Endothelial cell of umbilical vein (primary cell): ENCODE results near the gene PTGFRN. TPM values are rescaled to one million over a fixed set of nuclear protein-coding genes. Genes with fewer than 3 reads are reported as not detected.

Source experiments
- BruUV-seq: library from RNA; stranded (reverse); fragments of 400-500 nt; replicated peaks from 2 replicates; lab custom pipeline; 2021; lab: Mats Ljungman, UMichigan
- CTCF ChIA-PET: fragments of 300-600, 350-600 bp; sonication (Branson Sonifier 250); formaldehyde crosslinking; loops from one replicate; lab custom pipeline; 2021; ENCODE audit warnings: antibody characterized with exemption, inconsistent platforms; lab: Charles Lee
- POLR2A ChIA-PET: fragments of 300-600, 350-600 bp; sonication (Branson Sonifier 250); formaldehyde crosslinking; loops from one replicate; lab custom pipeline; 2021; ENCODE audit warnings: antibody characterized with exemption, inconsistent platforms; lab: Charles Lee
- DNase-seq: peaks from one replicate; pipeline ENCODE4 v3.0.0-alpha.2; 2011; ENCODE audit warnings: low read depth, low spot score
- FAIRE-seq: peaks from 2 replicates; lab custom pipeline; 2011; peaks lifted over from hg19 to GRCh38; lab: Jason Lieb, UNC
- H2AFZ ChIP-seq: 2 replicates; pipeline ENCODE4 v1.6.0; 2012; ENCODE audit warnings: low read depth, low read length, control low read depth, inconsistent platforms
- H3K27ac ChIP-seq: 2 replicates; pipeline ENCODE4 v1.5.1; 2011; ENCODE audit warnings: low read depth, mild to moderate bottlenecking, control low read depth, low read length, moderate library complexity; ENCODE audit not compliant: insufficient read depth
- H3K27me3 ChIP-seq, 2 experiments: 2 replicates each; pipeline versions ENCODE4 v1.6.0 to v1.6.1; 2011; ENCODE audit warnings: low read length in 2 of 2, mixed read lengths in 1 of 2; ENCODE audit not compliant: control insufficient read depth in 2 of 2, insufficient read depth in 2 of 2
- H3K36me3 ChIP-seq, 2 experiments: 2 replicates in 1 of 2; 3 replicates in 1 of 2; pipeline ENCODE4 v1.5.1; 2011; ENCODE audit warnings: low read length in 2 of 2, mild to moderate bottlenecking in 1 of 2, moderate library complexity in 1 of 2; ENCODE audit not compliant: control insufficient read depth in 2 of 2, insufficient read depth in 2 of 2; ENCODE audit errors: extremely low read depth in 1 of 2
- H3K4me1 ChIP-seq: 3 replicates; pipeline ENCODE4 v1.5.1; 2011; ENCODE audit warnings: mild to moderate bottlenecking, low read length; ENCODE audit not compliant: control insufficient read depth, insufficient read depth; ENCODE audit errors: extremely low read depth
- H3K4me2 ChIP-seq: 2 replicates; pipeline ENCODE4 v1.6.1; 2011; ENCODE audit warnings: low read length, control low read depth, mixed read lengths; ENCODE audit not compliant: insufficient read depth
- H3K4me3 ChIP-seq, 3 experiments: fragments of 200-600 bp in 1 of 3; sonication (generic), shearing (Covaris generic) in 1 of 3; replicated peaks in 1 of 3; 2 replicates each; pipeline ENCODE4 v1.5.1; 2011 to 2016; ENCODE audit warnings: control low read depth in 3 of 3, low read length in 3 of 3, mild to moderate bottlenecking in 2 of 3, inconsistent platforms in 1 of 3, low read depth in 1 of 3, moderate library complexity in 1 of 3; ENCODE audit not compliant: insufficient read depth in 1 of 3
- H3K79me2 ChIP-seq: 2 replicates; pipeline ENCODE4 v1.6.0; 2012; ENCODE audit warnings: low read length, inconsistent platforms; ENCODE audit not compliant: control insufficient read depth, insufficient read depth
- H3K9ac ChIP-seq: replicated peaks from 2 replicates; pipeline ENCODE3; 2011; ENCODE audit warnings: low read length, control low read depth; ENCODE audit not compliant: insufficient read depth; ENCODE audit errors: extremely low read depth
- H3K9me1 ChIP-seq: replicated peaks from 3 replicates; pipeline ENCODE4 v1.6.0; 2011; ENCODE audit warnings: mild to moderate bottlenecking, low read length; ENCODE audit not compliant: control insufficient read depth, insufficient read depth; ENCODE audit errors: extremely low read depth
- H3K9me3 ChIP-seq: replicated peaks from 2 replicates; pipeline ENCODE4 v1.5.1; 2012; ENCODE audit warnings: low read length, inconsistent platforms; ENCODE audit not compliant: control insufficient read depth, insufficient read depth
- H4K20me1 ChIP-seq: replicated peaks from 2 replicates; pipeline ENCODE3; 2011; ENCODE audit warnings: mild to moderate bottlenecking, low read length; ENCODE audit not compliant: control insufficient read depth, insufficient read depth; ENCODE audit errors: extremely low read depth
- CTCF ChIP-seq, 2 donors: IDR thresholded peaks; 1 replicate in 1 of 2; 2 replicates in 1 of 2; pipeline ENCODE4 v1.5.1; 2011; ENCODE audit warnings: low read length in 2 of 2, mild to moderate bottlenecking in 2 of 2, moderate library complexity in 2 of 2, control low read depth in 1 of 2, inconsistent platforms in 1 of 2, low read depth in 1 of 2; ENCODE audit not compliant: insufficient read depth in 1 of 2; ENCODE audit errors: extremely low read depth in 1 of 2
- EZH2 ChIP-seq: IDR thresholded peaks from 2 replicates; pipeline ENCODE4 v1.6.1; 2012; ENCODE audit warnings: borderline replicate concordance, low read depth, mild to moderate bottlenecking, moderate library complexity, low read length, inconsistent platforms; ENCODE audit not compliant: severe bottlenecking
- FOS ChIP-seq: IDR thresholded peaks from 2 replicates; pipeline ENCODE4 v1.6.1; 2011; ENCODE audit warnings: mild to moderate bottlenecking, low read length, moderate library complexity, borderline replicate concordance; ENCODE audit not compliant: insufficient read depth
- GATA2 ChIP-seq: IDR thresholded peaks from 2 replicates; pipeline ENCODE4 v1.7.0; 2011; ENCODE audit warnings: low read depth, mild to moderate bottlenecking, moderate library complexity, mixed read lengths, low read length; ENCODE audit not compliant: insufficient read length, insufficient read depth
- JUN ChIP-seq: IDR thresholded peaks from 2 replicates; pipeline ENCODE4 v1.6.1; 2011; ENCODE audit warnings: borderline replicate concordance, low read depth; ENCODE audit not compliant: insufficient read length, insufficient read depth
- MAX ChIP-seq: IDR thresholded peaks from 2 replicates; pipeline ENCODE4 v1.6.1; 2011; ENCODE audit not compliant: insufficient read depth, insufficient read length
- MYC ChIP-seq: IDR thresholded peaks from one replicate; pipeline ENCODE4 v1.6.1; 2011; ENCODE audit warnings: mild to moderate bottlenecking, low read depth, low read length
- POLR2A ChIP-seq: IDR thresholded peaks from 2 replicates; pipeline ENCODE4 v1.6.1; 2012; ENCODE audit warnings: low read depth, mild to moderate bottlenecking, control low read depth, low read length
- POLR2AphosphoS5 ChIP-seq: IDR thresholded peaks from 2 replicates; pipeline ENCODE4 v1.6.1; 2012; ENCODE audit warnings: low read depth, mild to moderate bottlenecking, control low read depth, low read length, moderate library complexity; ENCODE audit not compliant: insufficient read depth
- dilution Hi-C: fragments of 300-500 bp; cut with MboI; formaldehyde crosslinking; loops from one replicate; pipeline ENCODE4 v1.15.0; 2019; ENCODE audit warnings: low sequenced_read_pairs; ENCODE audit not compliant: extremely low pct_ligation_motif_present
- intact Hi-C: fragments of 100-400 bp; cut with micrococcal nuclease; formaldehyde crosslinking; loops from one replicate; pipeline ENCODE4 v1.10.0; 2022
- polyA plus RNA-seq, 4 experiments: library from polyadenylated mRNA; depleted of rRNA in 3 of 4; stranded (reverse) in 3 of 4; unstranded in 1 of 4; fragments of >200 nt; gene quantifications; 2 replicates each; pipeline versions ENCODE4 v1.2.1 to v1.2.3, GENCODE V29; 2011 to 2012; ENCODE audit warnings: missing spikeins in 1 of 4
- total RNA-seq: library from RNA; stranded (reverse); gene quantifications from 2 replicates; pipeline ENCODE4 v1.2.3, GENCODE V29; 2021

The PTGFRN gene
- total and polyA plus RNA-seq, 2 donors (not counting 3 experiments of a cell fraction or from before 2014, with no cell fraction given): 39.6 to 60.7 TPM

- TF ChIP-seq POLR2A: no peak
- TF ChIP-seq MYC: no peak
- no peak for TF ChIP-seq JUN
- TF ChIP-seq GATA2: no peak
- no peak for TF ChIP-seq POLR2AphosphoS5
- TF ChIP-seq EZH2: no peak
- no peak for TF ChIP-seq MAX
- TF ChIP-seq FOS: no peak
- no peak for TF ChIP-seq CTCF (IDR thresholded peaks at IDR 0.05; ENCODE audit: extremely low read depth in 1 of 2, insufficient read depth in 1 of 2, low read depth in 1 of 2, low read length in 2 of 2)
These were observed 120.7 kb downstream of the PTGFRN start for GRCh38 chr1:117030271-117030877.

More at GRCh38 chr1:117030271-117030877, 120.7 kb downstream of the PTGFRN start:
- H3K27me3 ChIP-seq: no peaks in the 10 kb centered on the region
- BruUV-seq: no TSS peak
- H3K4me3 ChIP-seq: no peak overlapping the region
- dilution Hi-C loops: no loop called here
- FAIRE-seq (no peak), DNase-seq (no peak)
- H3K4me2 ChIP-seq: no peak overlapping the region
- ChIA-PET POLR2A (no interaction called here), CTCF (no interaction called here)
- intact Hi-C loops: no loop called here
- H3K79me2 ChIP-seq: no peaks in the 10 kb centered on the region
- H3K4me1 ChIP-seq: peaks cover 27% of the 10 kb centered on the region
- no peak overlapping the region for H3K9ac ChIP-seq
- H4K20me1 ChIP-seq: no peaks in the 10 kb centered on the region
- H3K9me1 ChIP-seq: no peaks in the 10 kb centered on the region
- H3K9me3 ChIP-seq: no peaks in the 10 kb centered on the region
- H2AFZ ChIP-seq: no peak overlapping the region
- H3K27ac ChIP-seq: no peak overlapping the region
- H3K36me3 ChIP-seq: no peaks in the 10 kb centered on the region
